HEK293 (cell line): ENCODE data around the gene USH1G.

Source experiments
- CTCF ChIA-PET: fragments of 350-600 bp; formaldehyde crosslinking; extraction: SDS; loops from one replicate; lab custom pipeline; 2021; ENCODE audit warnings: antibody characterized with exemption; lab: Yijun Ruan, JAX
- POLR2A ChIA-PET: fragments of 300-600 bp; formaldehyde crosslinking; extraction: SDS; loops from one replicate; lab custom pipeline; 2020; ENCODE audit warnings: antibody characterized with exemption, inconsistent platforms; lab: Yijun Ruan, JAX
- H3K27ac ChIP-seq: fragments of 200-500 bp; sonication (Bioruptor generic); 2 replicates; pipeline ENCODE4 v1.5.1; 2014; ENCODE audit warnings: low read depth, low read length, control low read depth, inconsistent platforms; ENCODE audit errors: extremely low read depth
- H3K36me3 ChIP-seq, 2 experiments: fragments of 200-500 bp in 1 of 2; sonication (Bioruptor generic) in 1 of 2; 1 replicate in 1 of 2; 2 replicates in 1 of 2; pipeline ENCODE4 v1.5.1; 2014 to 2017; ENCODE audit warnings: inconsistent platforms in 2 of 2, low read length in 2 of 2; ENCODE audit not compliant: control insufficient read depth in 2 of 2, insufficient read depth in 1 of 2
- H3K4me1 ChIP-seq: fragments of 200-500 bp; sonication (Bioruptor generic); 2 replicates; pipeline ENCODE4 v1.5.1; 2014; ENCODE audit warnings: mild to moderate bottlenecking, low read length, inconsistent platforms; ENCODE audit not compliant: control insufficient read depth, insufficient read depth
- H3K4me3 ChIP-seq: 2 replicates; pipeline ENCODE4 v1.5.1; 2011; ENCODE audit warnings: low read depth, mild to moderate bottlenecking, control low read depth, low read length, moderate library complexity
- H3K9me3 ChIP-seq: fragments of 200-500 bp; sonication (Bioruptor generic); 2 replicates; pipeline ENCODE4 v1.5.1; 2014; ENCODE audit warnings: low read depth, low read length, inconsistent platforms; ENCODE audit not compliant: control insufficient read depth, insufficient read depth
- EGR2 ChIP-seq: fragments of 450-650 bp; formaldehyde crosslinking; IDR thresholded peaks from 2 replicates; pipeline ENCODE4 v1.5.1; 2016; ENCODE audit warnings: low read depth, missing biosample characterization, missing genetic modification characterization
- KLF7 ChIP-seq: fragments of 450-650 bp; formaldehyde crosslinking; IDR thresholded peaks from 2 replicates; pipeline ENCODE4 v1.5.1; 2016; ENCODE audit warnings: missing biosample characterization, missing genetic modification characterization, borderline replicate concordance
- KLF8 ChIP-seq: fragments of 450-650 bp; formaldehyde crosslinking; IDR thresholded peaks from 2 replicates; pipeline ENCODE4 v1.5.1; 2016; ENCODE audit warnings: missing biosample characterization, missing genetic modification characterization
- KLF9 ChIP-seq: fragments of 450-650 bp; formaldehyde crosslinking; IDR thresholded peaks from 2 replicates; pipeline ENCODE4 v1.5.1; 2016; ENCODE audit warnings: missing biosample characterization, missing genetic modification characterization, low read depth
- PBX3 ChIP-seq: sonication (generic); formaldehyde crosslinking; IDR thresholded peaks from 2 replicates; pipeline ENCODE4 v1.8.1; 2022; ENCODE audit warnings: mild to moderate bottlenecking, moderate library complexity, missing genetic modification reagents
- SCRT2 ChIP-seq: fragments of 450-650 bp; formaldehyde crosslinking; IDR thresholded peaks from 2 replicates; pipeline ENCODE4 v1.5.1; 2016; ENCODE audit warnings: missing biosample characterization, missing genetic modification characterization
- ZBTB17 ChIP-seq: fragments of 450-650 bp; formaldehyde crosslinking; IDR thresholded peaks from 2 replicates; pipeline ENCODE4 v1.5.1; 2016; ENCODE audit warnings: missing biosample characterization, missing genetic modification characterization
- ZFP37 ChIP-seq: fragments of 450-650 bp; formaldehyde crosslinking; IDR thresholded peaks from 2 replicates; pipeline ENCODE4 v1.5.1; 2016; ENCODE audit warnings: missing biosample characterization, missing genetic modification characterization
- ZNF140 ChIP-seq: fragments of 450-650 bp; formaldehyde crosslinking; IDR thresholded peaks from 2 replicates; pipeline ENCODE4 v1.5.1; 2016; ENCODE audit warnings: missing biosample characterization, missing genetic modification characterization
- ZNF174 ChIP-seq: fragments of 450-650 bp; formaldehyde crosslinking; IDR thresholded peaks from 2 replicates; pipeline ENCODE4 v1.5.0; 2017; ENCODE audit warnings: missing biosample characterization, mild to moderate bottlenecking, missing genetic modification characterization
- ZNF239 ChIP-seq: fragments of 450-650 bp; formaldehyde crosslinking; IDR thresholded peaks from 2 replicates; pipeline ENCODE4 v1.5.1; 2016; ENCODE audit warnings: missing biosample characterization, missing genetic modification characterization
- ZNF366 ChIP-seq: fragments of 450-650 bp; formaldehyde crosslinking; conservative IDR thresholded peaks from 2 replicates; pipeline ENCODE4 v1.5.1; 2016; ENCODE audit warnings: missing biosample characterization, missing genetic modification characterization
- ZNF433 ChIP-seq: fragments of 450-650 bp; formaldehyde crosslinking; IDR thresholded peaks from 2 replicates; pipeline ENCODE4 v1.5.1; 2016; ENCODE audit warnings: missing biosample characterization, missing genetic modification characterization, low read depth
- ZNF501 ChIP-seq: fragments of 450-650 bp; formaldehyde crosslinking; IDR thresholded peaks from 2 replicates; pipeline ENCODE4 v1.5.1; 2016; ENCODE audit warnings: missing biosample characterization, missing genetic modification characterization
- ZNF513 ChIP-seq: fragments of 450-650 bp; IDR thresholded peaks from 2 replicates; pipeline ENCODE4 v1.5.1; 2018; ENCODE audit warnings: missing biosample characterization, missing genetic modification characterization
- ZNF645 ChIP-seq: fragments of 450-650 bp; formaldehyde crosslinking; IDR thresholded peaks from 2 replicates; pipeline ENCODE4; 2016; ENCODE audit warnings: missing biosample characterization, missing genetic modification characterization
- ZNF747 ChIP-seq: fragments of 450-650 bp; formaldehyde crosslinking; IDR thresholded peaks from 2 replicates; pipeline ENCODE4 v1.5.1; 2016; ENCODE audit warnings: missing biosample characterization, missing genetic modification characterization
- ZNF791 ChIP-seq: fragments of 450-650 bp; formaldehyde crosslinking; IDR thresholded peaks from 2 replicates; pipeline ENCODE4 v1.5.1; 2016; ENCODE audit warnings: missing biosample characterization, missing genetic modification characterization
- TF ChIP-seq, protein P1 (sequence below): fragments of 450-650 bp; formaldehyde crosslinking; IDR thresholded peaks from 2 replicates; pipeline ENCODE4 v1.5.1; 2016; ENCODE audit warnings: missing biosample characterization, missing genetic modification characterization
- TF ChIP-seq, protein P2 (sequence below): fragments of 450-650 bp; formaldehyde crosslinking; optimal IDR thresholded peaks from 2 replicates; pipeline ENCODE3; 2016; ENCODE audit warnings: missing biosample characterization, mild to moderate bottlenecking, missing genetic modification characterization

Gene USH1G

GRCh38 chr17:74952431-74953133 is 29.5 kb upstream of the USH1G start:
- Histone ChIP-seq H3K27ac (no peak overlapping the region), H3K4me3 (no peak overlapping the region), H3K36me3 (peaks cover 0 to 11% of the 10 kb centered on the region in 2 experiments; a peak in 2 of 3 replicates), H3K9me3 (no peaks in the 10 kb centered on the region), H3K4me1 (no peaks in the 10 kb centered on the region)
- TF ChIP-seq ZNF645 (no peak), KLF7 (tag by site-specific recombination) (no peak), ZNF501 (tag by site-specific recombination) (no peak), ZNF239 (tag by site-specific recombination) (no peak)
- TF ChIP-seq, protein P1, sequence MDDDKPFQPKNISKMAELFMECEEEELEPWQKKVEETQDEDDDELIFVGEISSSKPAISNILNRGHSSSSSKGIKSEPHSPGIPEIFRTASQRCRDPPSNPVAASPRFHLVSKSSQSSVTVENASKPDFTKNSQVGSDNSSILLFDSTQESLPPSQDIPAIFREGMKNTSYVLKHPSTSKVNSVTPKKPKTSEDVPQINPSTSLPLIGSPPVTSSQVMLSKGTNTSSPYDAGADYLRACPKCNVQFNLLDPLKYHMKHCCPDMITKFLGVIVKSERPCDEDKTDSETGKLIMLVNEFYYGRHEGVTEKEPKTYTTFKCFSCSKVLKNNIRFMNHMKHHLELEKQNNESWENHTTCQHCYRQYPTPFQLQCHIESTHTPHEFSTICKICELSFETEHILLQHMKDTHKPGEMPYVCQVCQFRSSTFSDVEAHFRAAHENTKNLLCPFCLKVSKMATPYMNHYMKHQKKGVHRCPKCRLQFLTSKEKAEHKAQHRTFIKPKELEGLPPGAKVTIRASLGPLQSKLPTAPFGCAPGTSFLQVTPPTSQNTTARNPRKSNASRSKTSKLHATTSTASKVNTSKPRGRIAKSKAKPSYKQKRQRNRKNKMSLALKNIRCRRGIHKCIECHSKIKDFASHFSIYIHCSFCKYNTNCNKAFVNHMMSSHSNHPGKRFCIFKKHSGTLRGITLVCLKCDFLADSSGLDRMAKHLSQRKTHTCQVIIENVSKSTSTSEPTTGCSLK (tag by site-specific recombination) = no peak
- POLR2A ChIA-PET = no interaction called here
- CTCF ChIA-PET = interaction anchor here (0.6 to 1.4 kb wide), 4 partner anchors 9 to 1348 kb away, joined by 3 to 5 read pairs (median 4); no protein-coding TSS in a partner anchor

DNA sequence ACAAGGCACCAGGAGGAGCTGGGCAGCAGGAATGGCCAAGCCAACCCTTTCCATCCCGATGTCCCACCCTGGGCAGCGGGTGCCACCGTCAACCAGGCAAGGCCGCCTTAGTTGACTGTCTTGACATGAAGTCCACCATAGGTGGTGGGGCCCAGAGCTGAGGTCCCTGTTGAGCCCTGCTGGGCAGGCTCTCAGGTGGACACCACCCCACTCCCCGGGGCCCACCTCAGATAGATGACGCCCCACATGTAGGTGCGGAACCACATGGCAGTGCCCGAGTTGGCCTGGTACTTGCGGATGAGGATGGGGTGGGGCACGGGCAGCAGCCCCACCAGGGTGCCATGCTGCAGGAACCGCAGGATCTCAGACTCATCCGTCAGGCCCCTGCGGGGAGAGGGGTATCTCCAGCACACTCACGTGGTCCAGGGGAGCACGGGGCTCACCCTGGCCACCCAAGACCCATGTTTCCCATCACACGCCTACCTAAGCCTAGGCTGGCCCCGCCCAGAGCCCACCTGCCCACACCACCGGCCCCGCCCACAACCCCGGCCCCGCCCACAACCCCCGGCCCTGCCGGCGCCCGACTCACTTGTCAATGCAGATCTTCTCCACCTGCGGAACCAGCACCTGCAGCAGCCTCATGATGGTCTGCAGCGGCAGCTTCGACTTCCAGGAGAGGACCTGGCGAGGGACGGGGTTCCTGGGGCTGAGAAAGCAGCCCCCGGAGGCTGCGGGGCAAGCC is 28.8 kb upstream of the USH1G start:
- no peak for TF ChIP-seq ZNF366 (tag by site-specific recombination)
- TF ChIP-seq KLF9 (tag by site-specific recombination) = peak; percentile 50; the same call in 1 of the 2 replicates
- peak; percentile 62; the same call in 1 of the 2 replicates for TF ChIP-seq KLF8 (tag by site-specific recombination)
- TF ChIP-seq ZFP37 = no peak
- TF ChIP-seq SCRT2 = 0 out of 2 replicates have a peak, but pooled peaks have one; percentile 29
- 0 out of 2 replicates have a peak, but pooled peaks have one; percentile 22 for TF ChIP-seq EGR2
- POLR2A ChIA-PET = interaction anchor here (0.9 kb wide), 1 partner anchor 79 kb away, joined by 3 read pairs; the partner anchor contains the start of gene FDXR
- CTCF ChIA-PET = interaction anchor here (0.8 to 10.3 kb wide), 3 partner anchors 7 to 90 kb away, joined by 4 to 100 read pairs (median 4); no protein-coding TSS in a partner anchor

DNA sequence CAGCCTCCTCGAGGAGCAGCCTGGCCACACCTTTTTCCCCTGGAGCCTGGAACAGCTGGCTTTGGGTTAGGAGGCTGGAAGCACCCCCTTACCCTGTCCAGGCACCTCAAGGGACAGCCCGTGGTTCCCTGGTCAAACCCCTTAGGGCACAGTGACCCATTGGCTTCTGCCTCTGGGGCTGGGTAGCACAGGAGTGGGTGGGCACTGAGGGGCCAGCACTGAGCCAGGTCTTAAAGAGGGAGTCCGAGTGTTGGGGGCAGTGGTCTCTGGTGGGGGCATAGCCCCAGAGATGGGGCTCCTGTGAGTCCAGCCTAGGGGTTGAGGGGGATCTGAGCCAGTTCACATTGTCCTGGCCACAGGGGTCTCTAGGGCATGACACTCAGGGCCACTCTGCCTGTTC is 28.0 kb upstream of the USH1G start:
- Histone ChIP-seq H3K9me3 (no peaks in the 10 kb centered on the region), H3K36me3 (peaks cover 0 to 7% of the 10 kb centered on the region in 2 experiments; a peak in 1 of 3 replicates), H3K4me1 (no peaks in the 10 kb centered on the region), H3K4me3 (no peak overlapping the region), H3K27ac (no peak overlapping the region)
- ChIA-PET POLR2A (interaction anchor here (0.9 kb wide), 1 partner anchor 78 kb away, joined by 3 read pairs; the partner anchor contains the start of gene FDXR), CTCF (interaction anchor here (0.9 to 10.3 kb wide), 2 partner anchors 8 to 89 kb away, joined by 4 to 100 read pairs; no protein-coding TSS in a partner anchor)
- TF ChIP-seq ZNF791 (no peak), ZBTB17 (no peak), ZNF140 (tag by site-specific recombination) (no peak), ZNF747 (tag by site-specific recombination) (no peak), ZNF645 (no peak), ZNF433 (no peak), ZNF174 (tag by site-specific recombination) (no peak), PBX3 (no peak), ZNF513 (tag by site-specific recombination) (no peak)
- TF ChIP-seq, protein P2, sequence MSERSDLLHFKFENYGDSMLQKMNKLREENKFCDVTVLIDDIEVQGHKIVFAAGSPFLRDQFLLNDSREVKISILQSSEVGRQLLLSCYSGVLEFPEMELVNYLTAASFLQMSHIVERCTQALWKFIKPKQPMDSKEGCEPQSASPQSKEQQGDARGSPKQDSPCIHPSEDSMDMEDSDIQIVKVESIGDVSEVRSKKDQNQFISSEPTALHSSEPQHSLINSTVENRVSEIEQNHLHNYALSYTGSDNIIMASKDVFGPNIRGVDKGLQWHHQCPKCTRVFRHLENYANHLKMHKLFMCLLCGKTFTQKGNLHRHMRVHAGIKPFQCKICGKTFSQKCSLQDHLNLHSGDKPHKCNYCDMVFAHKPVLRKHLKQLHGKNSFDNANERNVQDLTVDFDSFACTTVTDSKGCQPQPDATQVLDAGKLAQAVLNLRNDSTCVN = no peak

More for the DNA sequence above, 28.8 kb upstream of the USH1G start:
- H3K36me3 ChIP-seq = peaks cover 0 to 11% of the 10 kb centered on the region in 2 experiments; a peak in 2 of 3 replicates
- H3K4me1 ChIP-seq = no peaks in the 10 kb centered on the region
- H3K27ac ChIP-seq = no peak overlapping the region
- H3K9me3 ChIP-seq = no peaks in the 10 kb centered on the region
- no peak overlapping the region for H3K4me3 ChIP-seq
